DOHH2 (cell line): ENCODE data around the gene KLHL26.

Source experiments
- H3F3A ChIP-seq: fragments of 200-600 bp; sonication (generic), shearing (Covaris generic); 2 replicates; pipeline ENCODE4 v1.6.0; 2016; ENCODE audit warnings: antibody characterized with exemption, mild to moderate bottlenecking; ENCODE audit not compliant: control insufficient read depth, insufficient read depth
- H3K27ac ChIP-seq: fragments of 200-600 bp; sonication (generic); 2 replicates; pipeline ENCODE4 v1.5.1; 2014; ENCODE audit warnings: low read depth, mild to moderate bottlenecking, low read length, moderate library complexity
- H3K27me3 ChIP-seq: fragments of 200-600 bp; sonication (generic); 2 replicates; pipeline ENCODE4 v1.6.1; 2014; ENCODE audit warnings: mild to moderate bottlenecking, low read length, mixed read lengths; ENCODE audit not compliant: control insufficient read depth
- H3K36me3 ChIP-seq: fragments of 200-600 bp; sonication (generic); 2 replicates; pipeline ENCODE4 v1.6.1; 2014; ENCODE audit warnings: mild to moderate bottlenecking, low read length, moderate library complexity, mixed read lengths; ENCODE audit not compliant: control insufficient read depth
- H3K4me1 ChIP-seq: fragments of 200-600 bp; sonication (generic); 2 replicates; pipeline ENCODE4 v1.6.1; 2014; ENCODE audit warnings: mild to moderate bottlenecking, low read length, mixed read lengths; ENCODE audit not compliant: control insufficient read depth
- H3K4me2 ChIP-seq: fragments of 200-600 bp; sonication (generic); 2 replicates; pipeline ENCODE4 v1.6.0; 2014; ENCODE audit warnings: mild to moderate bottlenecking, low read length, moderate library complexity
- H3K4me3 ChIP-seq: fragments of 200-600 bp; sonication (generic); 2 replicates; pipeline ENCODE4 v1.5.1; 2014; ENCODE audit warnings: mild to moderate bottlenecking, low read length, mixed read lengths
- H3K79me2 ChIP-seq: fragments of 200-600 bp; sonication (generic); 2 replicates; pipeline ENCODE4 v1.6.1; 2014; ENCODE audit warnings: mild to moderate bottlenecking, low read length, mixed read lengths; ENCODE audit not compliant: control insufficient read depth
- H3K9me2 ChIP-seq: fragments of 200-600 bp; sonication (generic); replicated peaks from 2 replicates; pipeline ENCODE4 v1.6.1; 2014; ENCODE audit warnings: mild to moderate bottlenecking, low read length, mixed read lengths; ENCODE audit not compliant: control insufficient read depth
- H3K9me3 ChIP-seq: fragments of 200-600 bp; sonication (generic); 2 replicates; pipeline ENCODE4 v1.6.1; 2014; ENCODE audit warnings: antibody characterized with exemption, low read length, mixed read lengths; ENCODE audit not compliant: control insufficient read depth, insufficient read depth
- H4K20me1 ChIP-seq: fragments of 200-600 bp; sonication (generic); 2 replicates; pipeline ENCODE4 v1.6.0; 2014; ENCODE audit warnings: low read depth, mild to moderate bottlenecking, antibody characterized with exemption, low read length, moderate library complexity; ENCODE audit not compliant: control insufficient read depth, insufficient read depth
- EZH2phosphoT487 ChIP-seq: fragments of 200-600 bp; sonication (generic); IDR thresholded peaks from 2 replicates; pipeline ENCODE4 v1.6.1; 2017; ENCODE audit warnings: borderline replicate concordance, mild to moderate bottlenecking, antibody characterized with exemption, low read length, moderate library complexity, mixed read lengths
- TF ChIP-seq, protein P1 (sequence below): fragments of 200-600 bp; sonication (generic); IDR thresholded peaks from one replicate; pipeline ENCODE4 v1.5.1; 2014; ENCODE audit warnings: antibody characterized with exemption, mild to moderate bottlenecking, low read depth, low read length; ENCODE audit not compliant: poor library complexity, severe bottlenecking

Gene KLHL26

DNA sequence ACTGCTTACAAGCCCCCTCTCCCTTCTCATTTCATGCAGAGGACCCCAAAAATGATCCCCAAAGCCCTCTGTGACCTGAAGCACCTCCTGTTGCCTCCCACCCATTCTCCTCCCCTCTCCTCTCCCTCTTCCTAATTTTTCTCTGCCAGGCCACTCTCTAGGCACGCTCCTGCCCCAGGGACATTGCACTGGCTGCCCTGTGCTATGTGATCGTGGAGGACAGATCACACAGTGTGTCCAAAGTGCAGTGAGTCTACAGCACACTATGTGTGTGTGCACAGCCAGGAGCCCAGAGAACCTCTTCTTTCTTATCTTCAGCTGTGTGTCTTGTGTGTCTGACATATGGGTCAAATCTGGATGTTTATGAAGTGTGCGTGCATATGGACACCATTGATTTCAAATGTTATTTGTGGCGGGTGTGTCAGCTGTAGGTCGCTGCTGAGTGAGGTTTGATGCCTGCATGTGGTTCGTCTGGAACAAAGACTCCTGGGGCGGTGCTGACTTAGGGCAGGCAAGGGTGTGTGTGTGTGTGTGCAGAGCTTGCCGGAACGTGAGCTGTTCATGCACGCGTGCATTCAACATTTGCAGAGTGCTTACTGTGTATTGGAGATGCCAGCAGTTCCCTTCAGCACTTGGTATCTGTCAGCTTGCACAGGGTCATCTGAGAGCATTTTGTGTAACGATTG is 2.1 kb upstream of the KLHL26 start:
- Histone ChIP-seq H3K79me2 (peaks cover 23% of the 10 kb centered on the region), H3K9me3 (no peaks in the 10 kb centered on the region), H3K4me1 (peaks cover 20% of the 10 kb centered on the region), H3K9me2 (no peaks in the 10 kb centered on the region), H4K20me1 (no peaks in the 10 kb centered on the region), H3K4me3 (no peak overlapping the region), H3K27ac (no peak overlapping the region), H3K36me3 (no peaks in the 10 kb centered on the region; the same call in 1 of the 2 replicates), H3F3A (no peaks in the 10 kb centered on the region), H3K27me3 (no peaks in the 10 kb centered on the region), H3K4me2 (no peak overlapping the region)
- no peak for TF ChIP-seq EZH2phosphoT487

DNA sequence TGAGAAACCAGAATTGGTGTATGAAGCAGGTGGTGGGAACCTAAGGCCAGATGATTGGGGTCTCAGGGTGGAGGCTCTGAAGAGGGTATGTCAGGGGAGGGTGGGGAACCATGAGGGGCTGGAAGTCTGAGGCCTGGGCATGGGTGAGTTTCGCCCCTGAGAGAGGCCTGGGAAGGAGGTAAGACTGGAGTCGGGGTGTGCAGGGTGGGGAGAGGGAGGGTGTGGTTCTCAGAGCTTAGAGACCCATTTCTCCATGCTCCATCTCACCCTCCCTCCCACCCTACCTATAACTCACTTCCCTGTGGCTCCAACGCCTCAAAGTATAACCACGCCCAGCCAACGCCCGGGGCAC is 1.0 kb upstream of the KLHL26 start:
- peak overlapping the region; percentile 60 for H3K4me3 ChIP-seq

DNA sequence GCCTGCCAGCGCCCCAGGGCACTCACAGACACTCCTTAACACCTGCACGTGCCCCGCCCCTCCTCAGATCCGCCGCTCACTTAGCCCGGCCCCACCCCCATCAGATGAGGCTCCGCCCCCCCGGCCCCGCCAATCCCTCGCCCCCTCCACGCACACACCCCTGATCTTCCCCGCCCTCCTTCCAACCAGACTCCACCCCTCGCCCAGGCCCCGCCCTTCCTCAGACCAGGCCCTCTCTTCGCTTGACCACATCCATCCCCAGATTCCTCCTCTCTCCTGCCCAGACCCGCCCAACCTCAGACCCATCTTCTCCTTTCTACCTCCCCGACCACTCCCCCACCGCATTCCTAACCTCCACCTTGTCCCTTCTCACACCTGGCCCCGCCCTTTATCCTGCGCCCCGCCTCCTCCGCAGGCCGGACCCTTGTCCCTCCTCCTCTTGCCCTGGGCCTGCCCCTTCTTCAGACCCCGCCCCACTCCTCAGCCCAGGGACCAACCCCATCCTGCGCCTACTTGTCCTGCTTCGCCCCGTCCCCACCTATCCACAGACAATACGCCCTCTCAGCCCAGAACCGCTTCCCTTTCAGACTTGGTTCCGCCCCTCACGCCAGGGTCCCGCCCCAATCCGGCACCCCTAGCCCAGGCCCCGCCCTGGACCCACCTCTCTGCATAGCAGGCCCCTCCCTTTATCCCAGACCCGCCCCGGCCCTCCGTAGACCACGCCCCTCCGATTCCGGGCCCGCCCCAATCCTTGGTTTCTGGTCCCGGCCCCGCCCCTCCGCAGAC is 452 bp upstream of the KLHL26 start:
- no peaks in the 10 kb centered on the region for H3F3A ChIP-seq
- peaks cover 20% of the 10 kb centered on the region for H3K4me1 ChIP-seq
- H3K9me3 ChIP-seq, result no peaks in the 10 kb centered on the region
- no peaks in the 10 kb centered on the region; the same call in 1 of the 2 replicates for H3K36me3 ChIP-seq
- H3K27ac ChIP-seq, result peak overlapping the region; percentile 67
- H3K4me2 ChIP-seq, result peak overlapping the region; percentile 89
- peak overlapping the region; percentile 90 for H3K4me3 ChIP-seq
- TF ChIP-seq, protein P1, sequence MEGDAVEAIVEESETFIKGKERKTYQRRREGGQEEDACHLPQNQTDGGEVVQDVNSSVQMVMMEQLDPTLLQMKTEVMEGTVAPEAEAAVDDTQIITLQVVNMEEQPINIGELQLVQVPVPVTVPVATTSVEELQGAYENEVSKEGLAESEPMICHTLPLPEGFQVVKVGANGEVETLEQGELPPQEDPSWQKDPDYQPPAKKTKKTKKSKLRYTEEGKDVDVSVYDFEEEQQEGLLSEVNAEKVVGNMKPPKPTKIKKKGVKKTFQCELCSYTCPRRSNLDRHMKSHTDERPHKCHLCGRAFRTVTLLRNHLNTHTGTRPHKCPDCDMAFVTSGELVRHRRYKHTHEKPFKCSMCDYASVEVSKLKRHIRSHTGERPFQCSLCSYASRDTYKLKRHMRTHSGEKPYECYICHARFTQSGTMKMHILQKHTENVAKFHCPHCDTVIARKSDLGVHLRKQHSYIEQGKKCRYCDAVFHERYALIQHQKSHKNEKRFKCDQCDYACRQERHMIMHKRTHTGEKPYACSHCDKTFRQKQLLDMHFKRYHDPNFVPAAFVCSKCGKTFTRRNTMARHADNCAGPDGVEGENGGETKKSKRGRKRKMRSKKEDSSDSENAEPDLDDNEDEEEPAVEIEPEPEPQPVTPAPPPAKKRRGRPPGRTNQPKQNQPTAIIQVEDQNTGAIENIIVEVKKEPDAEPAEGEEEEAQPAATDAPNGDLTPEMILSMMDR, result no peak
- TF ChIP-seq EZH2phosphoT487, result no peak
- peaks cover 33% of the 10 kb centered on the region for H3K79me2 ChIP-seq
- no peaks in the 10 kb centered on the region for H3K9me2 ChIP-seq
- no peaks in the 10 kb centered on the region for H4K20me1 ChIP-seq
- H3K27me3 ChIP-seq, result no peaks in the 10 kb centered on the region

More for the DNA sequence above, 1.0 kb upstream of the KLHL26 start:
- Histone ChIP-seq H3K4me2 (peak overlapping the region; percentile 68), H3K4me1 (peaks cover 20% of the 10 kb centered on the region), H3K9me2 (no peaks in the 10 kb centered on the region), H3K9me3 (no peaks in the 10 kb centered on the region), H3F3A (no peaks in the 10 kb centered on the region), H3K27ac (no peak overlapping the region), H3K36me3 (no peaks in the 10 kb centered on the region; the same call in 1 of the 2 replicates), H4K20me1 (no peaks in the 10 kb centered on the region), H3K79me2 (peaks cover 32% of the 10 kb centered on the region), H3K27me3 (no peaks in the 10 kb centered on the region)
- TF ChIP-seq, protein P1, result no peak
- no peak for TF ChIP-seq EZH2phosphoT487
